HG03575 (cell line): Measurements from ENCODE around the gene NDUFA3.

Source experiments
- ATAC-seq: cut with Tn5 transposase; IDR thresholded peaks from one replicate; pipeline ENCODE4 v1.9.1; 2021; ENCODE audit not compliant: unreplicated experiment, insufficient number of reproducible peaks, low FRiP score; ENCODE audit errors: extremely low read depth

NDUFA3 gene

DNA sequence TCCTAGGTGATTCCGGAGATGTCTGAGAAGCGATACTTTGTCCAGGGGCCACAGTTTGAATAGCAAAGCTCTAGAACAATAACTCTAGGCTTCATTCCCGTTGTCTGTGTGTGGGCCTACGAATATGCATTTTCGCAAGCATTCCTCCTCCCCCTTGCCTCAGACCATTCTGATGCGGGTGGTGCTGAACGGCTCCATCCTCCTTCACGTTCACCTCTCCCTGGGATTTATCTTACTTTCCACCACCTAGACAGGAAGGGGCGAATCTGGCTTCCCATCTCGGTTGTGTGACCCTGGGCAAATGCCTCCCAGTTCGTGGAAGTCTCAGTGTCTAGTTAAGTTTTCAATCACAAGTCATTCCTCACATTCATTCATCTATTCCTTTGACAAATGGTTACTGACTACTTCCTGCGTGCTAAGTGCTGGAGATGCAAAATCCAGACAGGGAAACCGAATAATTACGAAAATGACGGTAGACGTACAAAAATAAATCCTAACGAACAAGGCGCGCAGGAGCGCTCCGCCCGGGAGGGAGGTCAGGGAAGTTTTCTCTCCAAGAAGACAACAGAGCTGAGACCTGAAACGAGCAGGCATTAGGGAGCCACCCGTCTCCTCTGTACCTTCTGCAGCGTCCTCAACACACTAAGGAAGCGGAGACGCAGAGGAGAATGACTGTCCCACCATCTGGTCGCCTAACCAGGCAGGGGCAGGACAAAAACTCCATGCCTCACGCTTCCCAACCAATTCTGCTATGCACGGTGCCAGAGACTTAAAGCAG, 33.6 kb downstream of the NDUFA3 start:
- no peak for ATAC-seq

DNA sequence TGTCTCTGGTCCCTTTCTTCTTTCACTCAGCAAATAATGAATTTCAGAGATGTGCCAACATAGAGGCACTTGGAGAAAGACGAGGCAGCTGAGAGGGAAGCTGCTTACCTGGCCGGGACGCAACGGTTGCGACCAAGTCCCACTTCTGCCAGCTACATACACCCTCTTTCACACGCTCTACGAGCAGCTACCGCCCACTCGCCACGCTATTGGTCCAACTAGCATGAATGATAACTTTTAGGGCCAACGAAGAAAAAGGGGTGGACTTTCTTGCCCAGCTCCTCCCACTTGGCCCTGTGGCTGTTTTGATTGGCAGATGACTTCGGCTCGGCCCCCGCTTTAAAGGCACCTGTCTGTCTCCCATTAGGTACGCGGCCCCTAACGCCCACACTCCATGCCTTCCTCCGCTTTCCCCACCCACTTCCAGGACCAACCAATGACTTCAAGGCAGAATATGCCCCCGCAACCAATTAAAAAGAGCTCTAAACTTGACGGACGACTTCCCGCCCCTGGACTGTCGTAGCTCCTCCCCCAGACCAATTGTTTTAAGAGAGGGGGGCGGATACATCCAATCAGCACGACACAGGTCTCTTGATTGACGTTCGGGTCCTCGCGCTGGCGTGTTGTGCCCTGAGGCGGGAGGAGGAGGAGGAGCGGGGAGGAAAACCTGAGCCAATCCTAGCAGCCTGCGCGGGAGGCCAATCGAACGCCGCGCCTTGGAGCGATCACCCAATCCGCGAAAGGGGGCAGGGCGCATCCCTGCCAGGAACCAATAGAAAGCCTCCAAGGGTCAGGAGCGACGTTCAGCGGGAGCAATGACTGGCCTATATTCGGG, 34.4 kb downstream of the NDUFA3 start:
- ATAC-seq: peak; percentile 46

DNA sequence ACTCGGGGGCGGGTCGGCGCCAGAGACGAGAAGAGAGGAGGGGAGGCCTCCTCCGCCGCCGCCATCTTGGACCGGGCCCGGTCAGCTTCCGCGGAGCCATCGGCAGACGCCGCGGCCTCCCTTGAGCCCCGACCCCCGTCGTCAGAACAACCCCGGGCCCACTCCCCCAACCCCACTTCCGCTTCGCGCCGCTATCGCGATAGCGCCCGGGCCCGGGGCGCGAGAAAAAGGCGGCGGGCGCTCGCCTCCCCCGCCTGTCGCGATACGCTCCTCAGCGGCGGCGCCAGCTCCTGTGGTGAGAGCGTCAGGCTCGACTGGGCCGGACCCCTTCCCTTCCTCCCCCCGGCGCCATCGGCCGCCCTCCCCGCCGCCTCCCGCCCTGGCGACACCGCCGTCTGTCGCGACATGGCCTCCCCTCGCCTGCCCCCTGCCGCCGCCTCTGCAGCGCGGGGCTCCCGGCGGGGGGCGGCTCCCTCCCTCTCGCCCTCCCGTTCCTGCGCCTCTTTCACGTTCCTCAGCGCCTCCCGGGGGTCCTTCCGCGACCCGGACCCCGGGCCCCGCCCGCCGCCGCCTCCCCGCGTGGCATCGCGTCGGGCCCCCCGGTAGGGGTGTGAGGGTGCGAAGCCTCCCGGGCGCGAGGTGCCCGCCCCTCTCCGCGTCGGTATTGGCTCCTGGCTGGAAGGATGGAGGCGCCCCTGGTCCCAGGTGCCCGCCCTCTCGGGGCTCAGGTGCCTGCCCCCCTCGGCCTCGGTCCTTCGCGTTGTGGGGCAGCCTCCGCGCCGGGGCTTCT, 35.2 kb downstream of the NDUFA3 start, which contains the start of gene CNOT3:
TSS of gene CNOT3 (plus strand) at position 64 of the 790 bp plus-strand sequence. CDS start 5,217 bp downstream, outside the sequence.
- no peak for ATAC-seq

DNA sequence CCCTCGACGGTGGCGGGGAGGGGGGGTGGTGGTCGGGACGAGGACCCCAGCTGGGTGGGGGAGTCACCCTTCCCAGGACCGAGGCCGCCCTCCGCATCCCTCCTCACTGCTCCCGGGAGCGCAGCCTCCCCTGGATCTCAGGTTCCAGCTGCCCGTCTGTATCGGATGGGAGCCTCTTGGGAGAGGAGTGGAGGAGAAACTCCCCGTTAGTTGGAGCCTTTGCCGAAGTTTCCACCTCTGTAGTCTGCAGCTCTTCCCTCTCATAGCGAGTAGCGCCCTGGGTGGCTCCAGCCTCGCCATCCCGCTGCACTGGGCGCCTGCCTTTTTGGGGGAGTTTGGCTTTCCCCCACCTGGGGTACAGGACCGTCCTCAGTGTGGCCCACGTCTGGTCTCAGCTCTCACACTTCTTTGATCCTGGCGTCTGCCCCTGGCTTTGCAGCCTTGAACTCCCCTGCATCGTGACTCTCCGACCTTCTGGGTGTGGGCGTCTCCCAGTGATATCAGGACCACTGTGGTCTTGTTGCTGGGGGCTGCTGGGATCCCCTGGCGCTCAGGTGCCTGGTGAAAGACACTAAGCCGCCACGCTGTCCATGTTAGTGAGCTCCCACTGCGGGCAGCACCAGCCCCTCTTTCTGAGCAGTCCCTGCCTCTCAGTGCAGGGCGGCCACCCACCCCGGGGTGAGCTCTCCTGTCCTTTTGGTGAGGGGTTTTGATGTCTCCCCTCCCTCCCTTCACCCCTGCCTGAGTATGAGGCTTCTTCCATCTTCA, 36.0 kb downstream of the NDUFA3 start:
- ATAC-seq: no peak

DNA sequence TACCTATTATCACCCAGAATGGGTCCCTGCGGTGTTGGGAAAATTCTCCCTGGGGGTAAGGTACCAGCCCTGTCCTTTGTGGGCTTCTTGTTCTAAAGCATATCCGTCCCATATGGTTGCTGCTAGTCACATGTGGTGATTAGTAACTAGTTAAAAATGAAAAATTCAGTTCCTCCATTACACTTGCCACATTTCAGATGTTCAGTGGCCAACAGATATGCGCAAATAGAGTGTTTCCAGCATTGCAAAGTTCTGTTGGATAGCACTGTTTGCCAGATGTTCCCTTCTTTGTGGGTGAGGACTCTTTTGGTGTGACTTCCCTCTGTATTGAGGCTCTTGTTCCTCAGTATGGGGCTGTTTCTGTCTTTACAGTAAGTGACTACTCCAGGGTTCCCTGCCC, 38.7 kb downstream of the NDUFA3 start:
- ATAC-seq: no peak

DNA sequence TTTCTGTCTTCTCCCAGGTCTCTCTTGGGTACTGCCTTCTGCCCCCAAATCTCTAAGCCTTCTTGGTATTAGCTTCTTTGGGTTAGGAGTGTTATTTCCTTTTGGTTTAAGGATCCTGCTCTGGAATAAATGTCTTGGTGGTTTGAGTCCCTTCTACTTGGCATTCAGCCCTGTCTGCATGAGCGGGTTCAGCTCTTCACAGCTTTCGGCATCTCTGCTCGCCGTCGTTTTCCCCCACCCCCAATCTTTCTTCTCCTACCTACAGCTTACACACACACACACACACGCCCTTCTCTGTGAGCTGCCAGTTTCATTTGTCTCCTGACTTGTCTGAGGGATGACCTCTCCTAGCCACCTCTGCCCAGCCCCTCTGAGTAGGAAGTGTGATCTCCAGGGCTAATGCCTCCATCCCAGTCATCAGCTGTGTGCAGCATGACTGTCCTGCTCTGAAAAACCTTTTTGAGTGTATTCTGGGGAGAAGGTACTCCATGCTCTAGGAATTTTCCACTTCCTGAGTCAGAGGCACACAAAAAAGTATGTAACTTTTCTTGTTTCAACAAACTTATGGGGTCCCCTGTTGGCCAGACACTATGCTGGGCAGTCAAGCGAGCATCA, 39.6 kb downstream of the NDUFA3 start:
- no peak for ATAC-seq

DNA sequence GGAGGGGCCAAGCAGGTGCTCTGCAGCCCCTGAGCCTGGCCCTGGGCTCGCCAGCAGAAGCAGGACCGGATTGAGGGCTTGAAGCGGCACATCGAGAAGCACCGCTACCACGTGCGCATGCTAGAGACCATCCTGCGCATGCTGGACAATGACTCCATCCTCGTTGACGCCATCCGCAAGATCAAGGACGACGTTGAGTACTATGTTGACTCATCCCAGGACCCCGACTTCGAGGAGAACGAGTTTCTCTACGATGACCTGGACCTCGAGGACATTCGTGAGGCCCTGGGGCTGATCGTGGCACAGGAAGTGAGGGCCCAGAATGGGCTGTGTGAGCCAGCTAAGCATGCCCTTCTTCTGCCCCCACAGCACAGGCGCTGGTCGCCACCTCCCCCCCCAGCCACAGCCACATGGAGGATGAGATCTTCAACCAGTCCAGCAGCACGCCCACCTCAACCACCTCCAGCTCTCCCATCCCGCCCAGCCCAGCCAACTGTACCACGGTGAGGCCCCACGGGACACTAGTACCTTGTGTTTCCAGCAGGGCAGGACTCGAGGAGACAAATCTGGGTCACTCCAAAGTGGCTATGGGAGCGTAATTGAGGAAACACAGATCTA, 43.0 kb downstream of the NDUFA3 start:
- no peak for ATAC-seq

DNA sequence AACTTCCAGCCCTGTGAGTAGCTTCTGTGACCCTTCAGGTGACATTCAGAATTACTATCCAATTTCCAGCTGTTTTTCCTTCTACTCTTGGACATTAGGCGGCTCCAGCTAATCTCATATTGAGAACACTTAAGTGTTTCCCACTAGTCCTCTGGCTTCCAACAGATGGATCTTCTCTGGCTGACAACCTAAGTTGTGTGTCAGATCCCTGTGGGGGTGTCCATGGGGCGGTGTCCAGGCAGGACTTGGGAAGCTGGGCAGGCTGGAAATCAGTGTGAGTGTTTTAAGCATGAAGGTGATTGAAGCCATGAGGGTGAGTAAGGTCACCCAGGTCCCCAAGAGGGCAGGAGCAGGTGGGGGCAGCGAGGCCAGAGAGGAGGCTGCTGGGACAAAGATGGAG, 45.0 kb downstream of the NDUFA3 start:
- no peak for ATAC-seq

DNA sequence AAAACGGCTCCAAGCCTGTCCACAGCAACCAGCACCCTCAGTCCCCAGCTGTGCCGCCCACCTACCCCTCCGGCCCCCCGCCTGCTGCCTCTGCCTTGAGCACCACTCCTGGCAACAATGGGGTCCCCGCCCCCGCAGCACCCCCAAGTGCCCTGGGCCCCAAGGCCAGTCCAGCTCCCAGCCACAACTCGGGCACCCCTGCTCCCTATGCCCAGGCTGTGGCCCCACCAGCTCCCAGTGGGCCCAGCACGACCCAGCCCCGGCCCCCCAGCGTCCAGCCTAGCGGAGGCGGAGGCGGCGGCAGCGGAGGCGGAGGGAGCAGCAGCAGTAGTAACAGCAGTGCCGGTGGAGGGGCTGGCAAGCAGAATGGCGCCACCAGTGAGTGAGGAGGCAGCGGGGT, 45.5 kb downstream of the NDUFA3 start:
- no peak for ATAC-seq

DNA sequence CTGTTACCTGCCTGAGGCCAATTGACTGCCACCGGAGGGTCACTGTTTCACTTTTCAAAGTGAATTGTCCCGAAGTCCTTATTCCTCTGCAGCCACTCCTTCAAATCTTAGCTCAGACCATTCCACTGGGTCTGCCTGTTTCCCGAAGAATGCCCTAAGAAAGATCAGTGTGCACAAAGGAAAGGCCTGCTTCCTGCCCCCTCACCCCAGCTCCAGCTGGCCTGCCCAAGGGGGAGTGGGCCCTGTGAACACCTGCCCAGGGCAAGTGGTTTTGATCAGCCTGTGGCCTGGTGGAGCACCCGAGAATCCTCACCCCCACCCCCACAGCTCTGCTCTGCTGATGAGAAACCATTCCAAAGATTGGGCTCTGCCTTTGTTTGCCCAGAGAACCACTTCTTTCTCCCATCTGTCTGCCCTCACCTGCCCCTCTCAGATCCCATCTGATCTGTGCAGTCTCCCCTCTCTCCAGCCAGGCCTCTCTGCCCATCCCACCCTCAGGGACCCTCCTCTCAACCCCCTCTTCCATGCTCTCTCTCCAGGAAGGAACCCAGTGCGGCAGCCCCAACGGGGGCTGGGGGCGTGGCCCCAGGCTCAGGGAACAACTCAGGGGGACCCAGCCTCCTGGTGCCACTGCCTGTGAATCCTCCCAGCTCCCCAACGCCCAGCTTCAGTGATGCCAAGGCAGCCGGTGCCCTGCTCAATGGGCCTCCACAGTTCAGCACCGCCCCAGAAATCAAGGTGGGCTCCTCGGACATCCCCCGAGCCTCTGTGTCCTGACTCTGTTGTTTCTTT, 46.6 kb downstream of the NDUFA3 start:
- ATAC-seq: no peak

DNA sequence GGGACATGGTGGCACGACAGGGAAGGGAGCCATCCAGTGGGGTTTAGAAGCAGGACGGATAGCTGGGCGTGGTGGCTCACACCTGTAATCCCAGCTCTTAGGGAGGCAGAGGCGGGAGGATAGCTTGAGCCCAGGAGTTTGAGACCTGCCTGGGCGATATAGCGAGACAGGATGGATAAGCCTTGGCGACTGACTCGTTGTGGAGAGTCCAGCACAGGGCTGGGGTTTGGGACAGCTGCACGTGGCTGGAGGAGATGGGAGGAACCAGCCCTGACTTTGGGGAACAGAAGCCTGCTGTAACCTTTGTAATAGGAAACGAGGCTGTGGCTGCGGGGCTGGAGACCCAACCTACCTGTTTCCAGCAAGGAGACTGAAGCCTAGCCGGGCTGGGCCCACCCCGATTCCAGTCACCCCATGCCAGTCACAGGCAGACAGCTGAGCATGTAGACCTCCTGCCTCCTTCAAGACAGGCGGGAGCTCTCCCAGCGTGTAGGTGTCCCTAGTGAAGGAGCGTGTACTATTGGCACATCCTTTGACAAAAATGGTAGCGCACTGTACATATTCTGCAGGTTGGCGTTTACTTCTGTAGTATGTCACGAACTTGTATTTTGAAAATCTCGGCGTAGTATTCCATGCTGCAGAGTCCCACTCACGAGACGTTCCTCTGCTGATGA, 48.8 kb downstream of the NDUFA3 start:
- no peak for ATAC-seq

DNA sequence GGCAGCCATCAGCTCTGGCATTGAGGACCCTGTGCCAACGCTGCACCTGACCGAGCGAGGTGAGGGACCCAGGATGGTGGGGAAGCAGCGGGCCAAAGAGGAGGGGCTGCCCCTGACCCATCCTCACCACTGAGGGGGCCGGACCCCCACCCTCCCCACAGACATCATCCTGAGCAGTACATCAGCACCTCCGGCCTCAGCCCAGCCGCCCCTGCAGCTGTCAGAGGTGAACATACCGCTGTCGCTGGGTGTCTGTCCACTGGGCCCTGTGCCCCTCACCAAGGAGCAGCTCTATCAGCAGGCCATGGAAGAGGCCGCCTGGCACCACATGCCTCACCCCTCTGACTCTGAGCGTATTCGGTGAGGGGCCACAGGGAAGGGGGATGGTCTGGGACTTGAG, 49.6 kb downstream of the NDUFA3 start:
- ATAC-seq: no peak

DNA sequence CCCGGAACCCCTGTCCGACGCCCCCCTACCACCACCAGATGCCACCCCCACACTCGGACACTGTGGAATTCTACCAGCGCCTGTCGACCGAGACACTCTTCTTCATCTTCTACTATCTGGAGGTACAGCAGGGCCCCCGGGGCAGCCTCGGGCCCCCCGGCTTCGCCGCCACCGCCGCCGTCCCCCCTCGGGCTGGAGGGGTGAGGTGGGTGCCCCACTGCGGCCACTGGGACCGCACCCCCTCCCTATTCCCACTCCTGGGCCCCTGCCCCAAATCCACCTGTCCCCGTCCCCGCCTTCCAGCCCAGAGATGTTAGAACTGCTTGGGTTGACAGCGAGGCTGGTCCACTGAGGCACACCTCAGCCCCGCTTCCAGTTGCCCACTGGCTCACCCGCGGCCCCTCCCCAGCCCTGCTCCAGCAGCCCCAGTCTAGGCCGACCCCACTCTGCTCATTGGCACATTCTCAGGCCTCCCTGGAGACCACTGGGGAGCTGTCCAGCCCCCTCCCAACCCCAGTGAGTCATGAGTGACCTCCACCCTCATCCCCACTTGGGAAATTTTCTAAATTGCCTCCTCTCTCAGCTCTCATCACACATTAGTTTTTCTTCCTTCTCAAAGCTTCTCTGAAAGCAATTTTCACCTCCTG, 50.3 kb downstream of the NDUFA3 start:
- no peak for ATAC-seq

DNA sequence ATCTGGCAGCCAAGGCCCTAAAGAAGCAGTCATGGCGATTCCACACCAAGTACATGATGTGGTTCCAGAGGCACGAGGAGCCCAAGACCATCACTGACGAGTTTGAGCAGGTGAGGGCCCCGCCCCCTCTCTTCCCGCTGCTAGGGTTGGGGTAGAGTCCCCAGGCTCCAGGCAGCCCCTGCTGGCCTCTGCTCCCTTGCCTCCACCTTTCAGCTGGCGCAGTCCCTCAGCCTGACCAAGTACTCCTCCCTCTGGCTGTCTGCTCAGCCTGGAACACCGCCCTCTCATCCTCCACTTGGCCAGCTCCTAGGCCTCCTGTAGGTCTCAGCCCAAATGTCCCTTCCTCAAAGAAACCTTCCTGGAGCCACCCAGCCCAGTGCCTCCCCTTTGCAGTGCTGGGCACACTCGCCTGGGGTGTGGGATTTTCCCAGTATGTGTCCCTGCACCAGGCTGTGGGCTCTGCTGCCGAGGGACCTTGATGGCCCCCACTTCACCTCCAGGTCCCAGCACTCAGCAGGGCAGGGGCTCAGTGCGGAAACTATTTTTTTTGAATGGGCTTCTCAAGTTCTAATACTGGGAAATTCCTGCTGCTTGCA, 51.2 kb downstream of the NDUFA3 start:
- no peak for ATAC-seq

DNA sequence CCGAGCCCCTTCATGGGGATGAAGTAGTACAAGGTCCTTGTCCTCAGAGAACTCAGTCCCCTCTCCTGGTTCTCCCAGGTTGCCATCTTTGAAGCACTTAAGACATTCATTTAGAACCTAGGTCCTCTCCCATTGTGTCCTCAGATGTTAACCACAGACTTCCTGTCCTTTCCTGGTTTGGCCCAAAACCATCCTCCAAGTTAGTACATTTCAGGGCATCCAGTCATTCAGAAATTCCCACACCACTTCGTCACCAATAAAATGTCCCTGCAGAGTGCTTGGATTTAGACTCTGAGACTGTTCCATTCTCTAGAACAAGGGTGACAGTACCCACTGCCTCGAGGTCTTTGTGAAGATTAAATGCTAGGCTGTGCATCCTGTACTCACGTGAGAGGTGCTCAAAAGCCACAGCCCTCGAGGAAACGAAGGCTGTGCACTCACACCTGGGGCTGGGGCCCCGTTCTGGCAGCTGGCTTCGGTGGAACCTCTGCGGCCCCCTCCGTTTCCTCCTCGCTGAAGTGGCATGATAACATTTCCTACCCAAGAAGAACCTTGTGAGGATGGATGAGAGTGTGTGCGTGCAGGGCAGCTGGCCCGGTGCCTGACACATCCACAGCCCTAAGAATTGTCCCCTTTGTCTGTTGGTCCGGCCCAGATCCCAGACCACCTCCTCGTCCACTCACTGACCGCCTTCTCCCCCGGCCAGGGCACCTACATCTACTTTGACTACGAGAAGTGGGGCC, 52.1 kb downstream of the NDUFA3 start:
- ATAC-seq: no peak
